ENCODE results near the gene PPP3CA. TPM values are rescaled to one million over a fixed set of nuclear protein-coding genes. Genes with fewer than 3 reads are reported as not detected.

Gene PPP3CA
- total and polyA plus RNA-seq, 2 of the 8 experiments (the other 6 are each of a cell fraction or from before 2014, with no cell fraction given) = 7.9 to 35.0 TPM

DNA sequence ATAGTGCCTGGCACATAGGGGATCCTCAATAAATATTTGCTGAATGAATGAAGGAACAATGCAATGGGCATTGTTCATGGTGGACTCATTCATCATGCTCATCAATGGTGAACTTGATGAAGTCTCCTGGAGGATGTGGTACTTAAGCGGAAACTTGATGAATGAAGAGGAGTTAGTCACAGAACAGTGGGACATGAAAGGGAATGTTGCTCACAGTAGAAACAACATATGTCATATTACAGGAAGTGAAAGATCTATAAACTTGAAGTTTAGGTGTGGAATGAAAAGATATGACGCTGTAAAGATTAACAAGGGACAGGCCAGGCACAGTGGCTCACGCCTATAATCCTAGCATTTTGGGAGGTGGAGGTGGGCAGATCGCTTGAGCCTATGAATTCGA lies 224.1 kb downstream of the PPP3CA start:
- Histone ChIP-seq H3K27ac (ENCODE audit: low read depth, low read length) (no peak overlapping the region), H3K23me2 (ENCODE audit: low read depth, low read length) (no peaks in the 10 kb centered on the region), H2AFZ (ENCODE audit: low read length) (no peak overlapping the region), H2BK12ac (ENCODE audit: low read depth, low read length) (no peak overlapping the region), H3K27me3 (replicated peaks in 1 of 4; ENCODE audit: control insufficient read depth in 3 of 4, extremely low read depth in 1 of 4, insufficient read depth in 3 of 4, low read length in 3 of 4) (no peaks in the 10 kb centered on the region), H3K36me3 (ENCODE audit: control insufficient read depth in 2 of 4, insufficient read depth in 4 of 4, low read length in 3 of 4) (no peaks in the 10 kb centered on the region), H3K4me3 (ENCODE audit: extremely low read depth in 1 of 4, insufficient read depth in 2 of 4, low read depth in 3 of 4, low read length in 4 of 4) (no peak overlapping the region), H3K79me1 (ENCODE audit: low read depth, low read length) (no peaks in the 10 kb centered on the region), H2BK20ac (ENCODE audit: low read length) (no peak overlapping the region), H4K5ac (ENCODE audit: insufficient read length, low read depth, low read length) (no peak overlapping the region), H3K14ac (ENCODE audit: insufficient read length) (no peak overlapping the region), H2BK15ac (ENCODE audit: low read length) (no peak overlapping the region), H3K23ac (ENCODE audit: insufficient read length) (no peak overlapping the region), H2AK5ac (ENCODE audit: low read depth, low read length) (no peak overlapping the region), H3K4me2 (ENCODE audit: insufficient read depth in 1 of 2, low read depth in 2 of 2, low read length in 2 of 2) (no peak overlapping the region), H4K20me1 (replicated peaks in 1 of 2; ENCODE audit: control insufficient read depth in 1 of 2, insufficient read depth in 2 of 2, low read length in 2 of 2) (no peaks in the 10 kb centered on the region), H2BK5ac (ENCODE audit: low read depth, low read length) (no peak overlapping the region), H3K9ac (replicated peaks in 1 of 4; ENCODE audit: extremely low read depth in 1 of 4, low read depth in 3 of 4, low read length in 3 of 4) (no peak overlapping the region), H3K79me2 (ENCODE audit: control insufficient read depth in 1 of 2, insufficient read depth in 2 of 2, low read length in 2 of 2) (no peaks in the 10 kb centered on the region), H3K4ac (replicated peaks; ENCODE audit: insufficient read length, low read depth, low read length) (no peak overlapping the region), H3K18ac (ENCODE audit: extremely low read depth, low read length) (no peak overlapping the region), H3K4me1 (replicated peaks in 1 of 4; ENCODE audit: control insufficient read depth in 3 of 4, insufficient read depth in 4 of 4, low read length in 3 of 4) (0 out of 7 replicates have a peak, but pooled peaks cover 0 to 2% (median 0%) of the 10 kb centered on the region in 4 experiments), H3K9me3 (ENCODE audit: insufficient read depth in 2 of 2, low read depth in 1 of 2, low read length in 1 of 2) (no peaks in the 10 kb centered on the region), H4K91ac (replicated peaks; ENCODE audit: insufficient read length, low read length) (no peak overlapping the region), H2BK120ac (replicated peaks; ENCODE audit: low read depth, low read length) (no peak overlapping the region), H3K56ac (replicated peaks; ENCODE audit: insufficient read length, low read depth, low read length) (no peak overlapping the region), H4K8ac (ENCODE audit: extremely low read depth, insufficient read depth, low read length) (no peak overlapping the region)
- DNase-seq (ENCODE audit: low read depth in 1 of 2, low spot score in 2 of 2) = no peak
- 86% methylated on average over 5 of the region's 5 CpGs; no CpG with 5 or more reads in 1 of the 2 experiments for WGBS, 2 experiments (ENCODE audit: extremely low coverage in 1 of 2, insufficient coverage in 1 of 2, insufficient read length in 1 of 2, insufficient replicate concordance in 2 of 2, low coverage in 1 of 2, low lambda C conversion rate in 2 of 2, missing lambda C conversion rate in 1 of 2)
- TF ChIP-seq, protein P1, sequence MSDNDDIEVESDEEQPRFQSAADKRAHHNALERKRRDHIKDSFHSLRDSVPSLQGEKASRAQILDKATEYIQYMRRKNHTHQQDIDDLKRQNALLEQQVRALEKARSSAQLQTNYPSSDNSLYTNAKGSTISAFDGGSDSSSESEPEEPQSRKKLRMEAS (IDR thresholded peaks at IDR 0.05) = no peak
- TF ChIP-seq KDM4A (IDR thresholded peaks at IDR 0.05; ENCODE audit: low read depth, low read length, severe bottlenecking) (no peak), HDAC2 (IDR thresholded peaks at IDR 0.05; ENCODE audit: borderline replicate concordance in 1 of 2, low read depth in 2 of 2, low read length in 2 of 2) (no peak), TAF7 (optimal IDR thresholded peaks at IDR 0.05; ENCODE audit: borderline replicate concordance, low read depth, low read length) (no peak), SUZ12 (IDR thresholded peaks at IDR 0.05; ENCODE audit: low read length) (no peak), SIRT6 (IDR thresholded peaks at IDR 0.05; ENCODE audit: low read length) (no peak), SAP30 (IDR thresholded peaks at IDR 0.05; ENCODE audit: insufficient read depth, insufficient replicate concordance, low read length) (no peak), TEAD4 (IDR thresholded peaks at IDR 0.05; ENCODE audit: low read depth, low read length) (no peak)
- FAIRE-seq = no peak
- POLR2A ChIA-PET (ENCODE audit: partially characterized antibody) = no interaction called here
- CTCF ChIA-PET (ENCODE audit: partially characterized antibody) = interaction anchor here (0.6 kb wide), 1 partner anchor 158 kb away, joined by 3 read pairs; no protein-coding TSS in a partner anchor

Measured in H1 (cell line).